K562 (cell line): ENCODE data around the gene EBI3. TPM values are rescaled to one million over a fixed set of nuclear protein-coding genes. Genes with fewer than 3 reads are reported as not detected.

Source experiments
- ARHGAP35 ChIP-seq: fragments of 450-650 bp; IDR thresholded peaks from 2 replicates; pipeline ENCODE4 v1.6.1; 2018; ENCODE audit not compliant: partially characterized antibody
- CBX5 ChIP-seq: IDR thresholded peaks from 2 replicates; pipeline ENCODE4 v1.6.1; 2014; ENCODE audit warnings: low read depth, borderline replicate concordance
- GABPB1 ChIP-seq: sonication (generic); formaldehyde crosslinking; IDR thresholded peaks from 2 replicates; pipeline ENCODE4 v1.8.0; 2022; ENCODE audit warnings: mild to moderate bottlenecking, missing genetic modification reagents
- HDAC6 ChIP-seq: IDR thresholded peaks from 2 replicates; pipeline ENCODE4 v1.6.1; 2012; ENCODE audit warnings: low read depth, mild to moderate bottlenecking, control low read depth, inconsistent platforms, low read length, moderate library complexity
- OTX1 ChIP-seq: fragments of 450-650 bp; formaldehyde crosslinking; IDR thresholded peaks from 2 replicates; pipeline ENCODE4 v1.4.0; 2022; ENCODE audit warnings: mild to moderate bottlenecking
- SIX5 ChIP-seq, 2 experiments: IDR thresholded peaks; 2 replicates each; pipeline ENCODE4 v1.6.1; 2011; ENCODE audit warnings: low read length in 2 of 2, borderline replicate concordance in 1 of 2, low read depth in 1 of 2, mild to moderate bottlenecking in 1 of 2, moderate library complexity in 1 of 2; ENCODE audit not compliant: insufficient read depth in 1 of 2
- SRSF1 ChIP-seq: fragments of 200-400 bp; formaldehyde crosslinking; IDR thresholded peaks from 2 replicates; pipeline ENCODE4 v1.6.1; 2017; ENCODE audit warnings: mild to moderate bottlenecking, low read depth, low read length, moderate library complexity
- polyA plus RNA-seq, 8 experiments: library from polyadenylated mRNA; depleted of rRNA in 4 of 8; stranded (reverse) in 5 of 8; unstranded in 3 of 8; fragments of >200 nt; fragmentation: Nextera tagmentation in 2 of 8; fragmentation: Illumina TruSeq in 1 of 8; extraction: Ambion mirVana in 2 of 8; extraction: Trizol in 1 of 8; gene quantifications; 2 replicates each; pipeline versions ENCODE4 v1.2.1 to v1.2.3, GENCODE V29; 2011 to 2014; ENCODE audit warnings: inconsistent platforms in 1 of 8, missing spikeins in 1 of 8
- total RNA-seq, 7 experiments: library from RNA; depleted of rRNA in 6 of 7; stranded (reverse); fragments of >200 nt in 6 of 7; fragmentation: Illumina TruSeq in 2 of 7; extraction: Trizol in 2 of 7; gene quantifications; 2 replicates each; pipeline versions ENCODE4 v1.2.1 to v1.2.3, GENCODE V29; 2011 to 2021; ENCODE audit warnings: low replicate concordance in 1 of 7
- TF ChIP-seq, protein P1 (sequence below), 2 experiments: fragments of 250-450 bp in 1 of 2; fragments of 450-650 bp in 1 of 2; sonication (Bioruptor Pico) in 1 of 2; IDR thresholded peaks; 2 replicates each; pipeline versions ENCODE4 v1.6.1 to v1.8.0; 2016 to 2021; ENCODE audit warnings: mild to moderate bottlenecking in 2 of 2, moderate library complexity in 2 of 2, missing compliant biosample characterization in 1 of 2, missing genetic modification characterization in 1 of 2
- TF ChIP-seq, protein P2 (sequence below): IDR thresholded peaks from 2 replicates; pipeline ENCODE4 v1.6.1; 2016; ENCODE audit warnings: missing genetic modification characterization, missing compliant biosample characterization
- TF ChIP-seq, protein P3 (sequence below): fragments of 450-650 bp; formaldehyde crosslinking; IDR thresholded peaks from 2 replicates; pipeline ENCODE4 v1.4.0; 2022; ENCODE audit warnings: missing genetic modification characterization

EBI3 gene
- total and polyA plus RNA-seq, 9 of the 15 experiments (the other 6 are each of a cell fraction or from before 2014, with no cell fraction given) = 0.08 to 0.35 (median 0.22) TPM; not detected in 6

DNA sequence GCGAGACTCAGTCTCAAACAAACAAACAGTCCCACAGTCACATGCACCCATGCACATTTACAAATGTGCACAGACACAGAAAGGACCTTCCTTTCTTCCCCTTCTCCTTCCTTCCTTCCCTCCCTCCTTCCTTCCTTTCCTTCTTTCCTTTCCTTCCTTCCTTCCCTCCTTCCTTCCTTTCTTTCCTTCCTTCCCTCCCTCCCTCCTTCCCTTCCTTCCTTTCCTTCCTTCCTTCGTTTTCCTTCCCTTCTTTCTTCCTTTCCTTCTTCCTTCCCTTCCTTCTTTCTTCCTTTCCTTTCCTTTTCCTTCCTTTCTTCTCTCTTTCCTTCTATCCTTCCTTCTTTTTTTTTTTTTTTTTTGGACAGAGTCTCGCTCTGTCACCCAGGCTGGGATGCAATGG lies 16.2 kb upstream of the EBI3 start (continued):
- TF ChIP-seq SIX5 (IDR thresholded peaks at IDR 0.05; ENCODE audit: borderline replicate concordance in 1 of 2, insufficient read depth in 1 of 2, low read depth in 1 of 2, low read length in 2 of 2) (no peak), CBX5 (no peak), HDAC6 (no peak), ARHGAP35 (peak; percentile 56), OTX1 (CRISPR knock-in tag) (peak; percentile 61; the same call in 1 of the 2 replicates), GABPB1 (CRISPR knock-in tag) (no peak), SRSF1 (no peak)
- TF ChIP-seq, protein P1, sequence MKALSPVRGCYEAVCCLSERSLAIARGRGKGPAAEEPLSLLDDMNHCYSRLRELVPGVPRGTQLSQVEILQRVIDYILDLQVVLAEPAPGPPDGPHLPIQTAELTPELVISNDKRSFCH (CRISPR knock-in tag; IDR thresholded peaks at IDR 0.05) = no peak
- TF ChIP-seq, protein P1 (tag; IDR thresholded peaks at IDR 0.05) = no peak
- TF ChIP-seq, protein P2, sequence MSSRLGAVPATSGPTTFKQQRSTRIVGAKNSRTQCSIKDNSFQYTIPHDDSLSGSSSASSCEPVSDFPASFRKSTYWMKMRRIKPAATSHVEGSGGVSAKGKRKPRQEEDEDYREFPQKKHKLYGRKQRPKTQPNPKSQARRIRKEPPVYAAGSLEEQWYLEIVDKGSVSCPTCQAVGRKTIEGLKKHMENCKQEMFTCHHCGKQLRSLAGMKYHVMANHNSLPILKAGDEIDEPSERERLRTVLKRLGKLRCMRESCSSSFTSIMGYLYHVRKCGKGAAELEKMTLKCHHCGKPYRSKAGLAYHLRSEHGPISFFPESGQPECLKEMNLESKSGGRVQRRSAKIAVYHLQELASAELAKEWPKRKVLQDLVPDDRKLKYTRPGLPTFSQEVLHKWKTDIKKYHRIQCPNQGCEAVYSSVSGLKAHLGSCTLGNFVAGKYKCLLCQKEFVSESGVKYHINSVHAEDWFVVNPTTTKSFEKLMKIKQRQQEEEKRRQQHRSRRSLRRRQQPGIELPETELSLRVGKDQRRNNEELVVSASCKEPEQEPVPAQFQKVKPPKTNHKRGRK (tag) = peak; percentile 94
- TF ChIP-seq, protein P3, sequence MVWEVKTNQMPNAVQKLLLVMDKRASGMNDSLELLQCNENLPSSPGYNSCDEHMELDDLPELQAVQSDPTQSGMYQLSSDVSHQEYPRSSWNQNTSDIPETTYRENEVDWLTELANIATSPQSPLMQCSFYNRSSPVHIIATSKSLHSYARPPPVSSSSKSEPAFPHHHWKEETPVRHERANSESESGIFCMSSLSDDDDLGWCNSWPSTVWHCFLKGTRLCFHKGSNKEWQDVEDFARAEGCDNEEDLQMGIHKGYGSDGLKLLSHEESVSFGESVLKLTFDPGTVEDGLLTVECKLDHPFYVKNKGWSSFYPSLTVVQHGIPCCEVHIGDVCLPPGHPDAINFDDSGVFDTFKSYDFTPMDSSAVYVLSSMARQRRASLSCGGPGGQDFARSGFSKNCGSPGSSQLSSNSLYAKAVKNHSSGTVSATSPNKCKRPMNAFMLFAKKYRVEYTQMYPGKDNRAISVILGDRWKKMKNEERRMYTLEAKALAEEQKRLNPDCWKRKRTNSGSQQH = peak; percentile 77; the same call in 1 of the 2 replicates
- TF ChIP-seq, all 486 proteins: peak for 9
